NCI-H2107 treated with DMSO at 0.1 percent for 48 hours (cell line): Measurements from ENCODE around the gene CYP2B6.
"Not testable (repeated sequence)": the region's sequence is repeated elsewhere in the genome, so short reads cannot be mapped to it uniquely, and the experiment has no call there.

ENCODE experiments used
- DNase-seq: peaks from one replicate; lab custom pipeline; 2025; ENCODE audit not compliant: unreplicated experiment; lab: John Stamatoyannopoulos, UW

The CYP2B6 gene

DNA sequence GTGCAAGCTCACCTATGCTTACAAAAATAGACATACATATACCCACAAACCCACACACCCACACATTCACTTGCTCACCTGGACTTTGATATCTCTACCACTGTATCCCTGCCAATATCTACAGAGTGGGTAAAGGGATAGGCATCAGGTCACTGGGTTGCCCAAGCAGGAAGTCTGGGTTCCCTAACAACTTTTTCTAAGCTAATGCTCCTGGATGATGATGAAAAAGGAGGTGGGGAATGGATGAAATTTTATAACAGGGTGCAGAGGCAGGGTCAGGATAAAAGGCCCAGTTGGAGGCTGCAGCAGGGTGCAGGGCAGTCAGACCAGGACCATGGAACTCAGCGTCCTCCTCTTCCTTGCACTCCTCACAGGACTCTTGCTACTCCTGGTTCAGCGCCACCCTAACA, at the start of gene CYP2B6:
Gene CYP2B6 (plus strand): TSS at position 311 of the 410 bp plus-strand sequence. CDS start 24 bp downstream, at position 335.
- no peak for DNase-seq

DNA sequence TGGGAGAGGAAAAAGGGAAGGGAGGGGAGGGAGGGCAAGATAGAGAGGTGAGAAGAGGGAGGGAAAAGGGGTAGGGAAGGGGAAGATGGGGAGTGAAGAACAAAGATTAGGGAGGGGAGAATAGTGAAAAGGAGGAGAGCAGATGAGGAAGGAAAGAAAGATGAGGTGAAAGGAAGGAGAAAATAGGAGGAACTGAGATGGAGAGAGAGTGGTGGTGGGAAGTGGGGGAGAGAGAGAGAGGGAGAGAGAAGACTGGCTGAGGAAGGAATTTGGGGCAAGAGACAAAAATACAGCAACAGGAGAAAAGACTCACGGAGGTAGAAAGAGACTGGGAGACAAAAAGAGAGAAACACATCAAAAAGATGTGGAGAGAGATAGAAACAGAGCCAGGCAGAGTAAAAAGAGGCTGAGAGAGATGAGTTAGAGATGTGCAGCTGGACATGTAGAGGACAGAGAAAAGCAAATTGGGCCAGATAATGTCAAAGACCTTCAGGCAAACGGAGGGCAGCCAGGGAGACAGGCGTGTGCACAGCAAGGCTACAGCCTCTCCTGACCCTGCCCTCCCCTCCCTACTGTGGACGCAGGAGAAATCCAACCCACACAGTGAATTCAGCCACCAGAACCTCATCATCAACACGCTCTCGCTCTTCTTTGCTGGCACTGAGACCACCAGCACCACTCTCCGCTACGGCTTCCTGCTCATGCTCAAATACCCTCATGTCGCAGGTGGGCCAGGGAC, 49.4 kb upstream of the CYP2B6 start:
- no peak for DNase-seq

DNA sequence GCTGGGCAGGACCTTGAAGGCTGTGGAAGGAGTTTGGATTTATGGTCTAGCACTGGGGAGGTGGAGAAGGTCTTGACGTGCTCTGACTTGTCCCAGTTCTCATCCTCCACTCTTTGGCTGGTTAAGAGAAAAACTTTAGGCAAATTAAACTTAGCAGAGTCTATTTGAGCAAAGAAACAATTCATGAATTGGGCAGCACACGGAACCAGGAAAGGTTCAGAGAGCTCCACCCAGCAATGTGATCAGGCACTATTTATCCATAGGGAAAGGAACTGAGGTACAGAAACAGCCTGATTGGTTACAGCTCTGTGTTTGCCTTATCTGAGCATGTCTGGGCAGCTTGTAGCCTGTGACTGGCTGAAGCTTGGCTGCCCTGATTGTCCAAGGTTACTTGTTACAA, 45.4 kb upstream of the CYP2B6 start:
- DNase-seq: no peak

DNA sequence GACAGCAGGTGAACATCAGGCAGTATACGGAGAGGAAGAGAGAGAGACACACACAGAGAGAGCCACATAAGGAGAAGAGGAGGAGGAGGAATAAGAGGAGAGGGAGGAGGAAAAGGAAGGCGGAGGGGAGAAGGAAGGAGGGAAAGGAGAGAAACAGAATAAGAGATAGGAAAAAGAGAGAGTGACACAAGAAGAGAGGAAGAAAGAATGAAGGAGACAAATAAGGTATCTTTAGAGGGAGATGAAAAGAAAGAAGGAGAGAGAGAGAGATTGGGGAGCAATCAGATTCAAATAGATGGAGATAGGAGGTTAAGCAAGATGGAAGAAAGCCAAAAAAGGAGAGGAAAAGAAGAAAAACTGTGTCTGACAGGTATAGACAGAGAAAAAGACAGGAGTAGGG, 44.0 kb upstream of the CYP2B6 start:
- no peak for DNase-seq

DNA sequence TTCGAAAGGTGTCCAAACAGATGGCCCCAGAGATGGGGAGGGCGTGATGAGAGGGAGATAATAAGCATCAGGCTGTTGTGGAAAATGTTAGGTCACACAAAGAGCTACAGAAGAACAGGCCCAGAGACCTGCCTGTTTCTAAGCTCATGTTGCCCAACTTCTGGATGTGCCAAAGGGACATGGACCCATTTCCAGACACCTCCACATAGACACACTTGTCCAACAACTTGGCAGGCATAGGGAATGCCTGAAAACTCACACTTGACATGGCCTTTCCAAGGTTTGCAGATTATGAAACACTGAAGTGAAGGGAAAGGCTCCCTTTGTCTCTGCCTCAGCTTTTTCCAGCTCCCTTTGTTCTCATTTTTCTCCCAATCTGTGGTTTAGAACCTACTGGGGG, 43.5 kb upstream of the CYP2B6 start:
- DNase-seq: no peak

DNA sequence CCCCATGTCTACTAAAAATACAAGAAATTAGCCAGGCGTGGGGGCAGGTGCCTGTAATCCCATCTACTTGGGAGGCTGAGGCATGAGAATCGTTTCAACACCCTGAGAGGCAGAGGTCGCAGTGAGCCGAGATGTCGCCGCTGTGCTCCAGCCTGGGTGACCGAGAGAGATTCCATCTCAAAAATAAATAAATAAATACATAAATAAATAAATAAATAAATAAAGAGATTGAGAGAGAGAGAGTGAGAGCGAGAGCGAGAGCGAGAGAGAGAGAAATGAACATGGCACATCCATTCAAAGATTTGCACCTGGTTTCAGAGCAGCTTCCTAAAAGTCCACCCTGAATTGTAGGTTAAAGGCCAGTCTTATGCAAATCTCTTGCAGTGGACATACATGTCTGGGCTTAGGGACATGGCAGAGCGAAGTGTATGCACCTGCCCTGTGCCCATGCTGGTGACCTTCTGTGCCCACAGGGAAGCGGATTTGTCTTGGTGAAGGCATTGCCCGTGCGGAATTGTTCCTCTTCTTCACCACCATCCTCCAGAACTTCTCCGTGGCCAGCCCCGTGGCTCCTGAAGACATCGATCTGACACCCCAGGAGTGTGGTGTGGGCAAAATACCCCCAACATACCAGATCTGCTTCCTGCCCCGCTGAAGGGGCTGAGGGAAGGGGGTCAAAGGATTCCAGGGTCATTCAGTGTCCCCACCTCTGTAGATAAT, 42.3 kb upstream of the CYP2B6 start:
- DNase-seq: no peak

DNA sequence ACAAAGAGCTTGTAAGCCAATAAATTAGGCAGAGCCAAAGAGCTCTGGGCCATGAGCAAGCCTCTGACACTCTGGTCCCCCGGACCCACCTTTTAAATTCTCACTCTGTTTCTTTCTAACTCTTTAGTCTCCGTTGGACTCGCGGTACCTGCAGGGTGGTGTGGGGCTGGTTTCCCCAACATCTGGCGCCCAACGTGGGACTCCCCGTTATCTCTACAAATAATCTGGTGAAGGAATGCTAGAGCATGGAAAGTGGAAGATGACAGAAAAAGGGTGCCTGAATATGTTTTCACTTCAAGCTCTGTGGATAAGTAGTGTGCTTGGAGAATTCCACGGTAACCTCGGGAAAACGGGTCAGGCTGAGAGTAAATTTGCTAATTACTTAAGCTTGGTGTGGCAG, 36.5 kb upstream of the CYP2B6 start:
- no peak for DNase-seq

DNA sequence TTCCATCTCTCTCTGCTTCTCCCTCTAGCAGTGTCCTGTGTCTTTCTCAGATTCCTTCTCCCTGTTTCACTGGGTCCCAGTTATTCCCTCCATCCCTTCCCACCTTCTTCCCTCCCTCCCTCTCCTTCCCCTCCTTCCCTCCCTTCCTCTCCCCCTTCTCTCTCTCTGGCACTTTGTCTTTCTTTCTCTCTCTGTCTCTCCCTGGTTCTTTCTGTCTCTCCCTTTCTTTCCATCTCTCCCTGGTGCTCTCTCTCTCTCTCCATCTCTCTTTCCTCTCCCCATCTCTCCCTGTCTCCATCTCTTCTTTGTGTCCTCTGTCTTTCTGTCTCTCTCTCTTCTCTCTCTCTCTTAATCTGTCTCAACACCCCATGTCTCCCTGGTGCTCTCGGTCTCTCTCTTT, 31.7 kb upstream of the CYP2B6 start:
- no peak for DNase-seq

DNA sequence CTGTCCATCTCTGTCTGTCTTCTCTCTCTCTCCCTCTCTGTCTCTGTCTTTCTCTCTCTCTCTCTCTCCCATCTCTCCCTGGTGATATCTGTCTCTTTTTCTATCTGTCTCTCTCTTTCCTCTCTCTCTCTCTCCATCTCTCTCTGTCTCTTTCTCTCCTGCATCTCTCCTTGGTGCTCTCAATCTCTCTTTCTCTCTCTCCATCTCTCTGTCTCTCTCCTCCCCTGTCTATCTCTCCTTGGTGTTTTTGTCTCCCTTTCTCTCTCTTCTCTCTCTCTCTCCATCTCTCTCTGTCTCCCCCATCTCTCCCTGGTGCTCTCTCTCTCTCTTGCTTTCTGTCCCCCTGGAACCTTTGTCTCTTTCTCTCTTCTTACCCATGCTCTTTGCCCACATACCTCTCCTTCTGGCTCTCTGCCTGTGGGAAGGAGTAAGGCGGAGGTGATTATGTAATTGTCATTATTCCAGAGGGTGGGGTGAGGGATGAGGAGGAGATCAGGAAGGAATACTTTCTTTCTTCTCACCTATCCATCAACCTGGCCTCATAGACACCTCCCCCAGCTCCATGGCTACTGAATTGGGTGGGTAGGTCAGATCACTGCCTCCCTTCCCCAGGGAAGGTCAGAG, 30.9 kb upstream of the CYP2B6 start:
- no peak for DNase-seq

DNA sequence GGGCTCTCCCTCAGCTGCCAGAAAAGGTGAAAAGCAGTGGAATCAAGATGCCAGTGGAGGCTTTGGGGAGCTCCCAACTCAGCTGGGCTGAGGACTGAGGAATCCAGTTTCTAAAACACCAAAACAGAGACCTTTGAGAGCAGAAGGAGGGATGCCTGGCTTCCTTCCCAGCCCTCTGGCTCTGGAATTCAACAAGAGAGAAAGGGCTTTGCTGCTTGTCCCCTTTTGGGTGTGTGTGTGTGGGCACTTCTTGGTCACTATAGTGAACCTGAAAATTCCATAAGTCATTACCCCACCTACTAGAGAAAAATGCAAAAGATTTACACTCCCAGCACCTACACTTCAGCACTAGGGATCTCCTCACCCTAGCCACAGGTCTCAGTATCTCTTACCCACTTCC, 30.3 kb upstream of the CYP2B6 start:
- no peak for DNase-seq

DNA sequence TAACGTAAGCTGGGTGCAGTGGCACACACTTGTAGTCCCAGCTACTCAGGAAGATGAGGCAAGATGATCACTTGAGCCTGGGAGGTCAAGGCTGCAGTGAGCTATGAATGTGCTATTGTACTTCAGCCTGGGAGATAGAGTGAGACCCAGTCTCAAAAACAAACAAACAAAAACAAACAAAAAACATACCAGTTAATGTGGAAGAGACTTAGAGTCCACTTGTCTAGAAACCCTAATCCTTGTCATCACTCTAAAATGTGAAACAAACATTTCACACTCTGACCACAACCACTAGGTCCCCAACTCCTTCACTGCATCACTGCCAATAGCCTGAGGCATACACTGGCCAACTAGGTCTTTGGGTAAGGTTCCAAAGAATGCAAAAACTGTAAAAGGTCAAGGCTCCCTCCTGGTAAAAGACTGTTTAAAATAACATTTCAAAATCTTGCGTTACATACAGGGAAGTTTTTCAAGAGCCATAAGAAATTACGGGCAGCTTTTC, 28.6 kb upstream of the CYP2B6 start:
- no peak for DNase-seq

DNA sequence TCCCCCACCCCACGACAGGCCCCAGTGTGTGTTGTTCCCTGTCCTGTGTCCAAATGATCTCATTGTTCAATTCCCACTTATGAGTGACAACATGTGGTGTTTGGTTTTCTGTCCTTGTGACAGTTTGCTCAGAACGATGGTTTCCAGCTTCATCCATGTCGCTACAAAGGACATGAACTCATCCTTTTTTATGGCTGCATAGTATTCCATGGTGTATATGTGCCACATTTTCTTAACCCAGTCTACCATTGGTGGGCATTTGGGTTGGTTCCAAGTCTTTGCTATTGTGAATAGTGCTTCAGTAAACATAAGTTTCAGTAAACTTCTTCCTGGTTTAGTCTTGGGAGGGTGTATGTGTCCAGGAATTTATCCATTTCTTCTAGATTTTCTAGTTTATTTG, 26.7 kb upstream of the CYP2B6 start:
- DNase-seq: not testable (repeated sequence)

DNA sequence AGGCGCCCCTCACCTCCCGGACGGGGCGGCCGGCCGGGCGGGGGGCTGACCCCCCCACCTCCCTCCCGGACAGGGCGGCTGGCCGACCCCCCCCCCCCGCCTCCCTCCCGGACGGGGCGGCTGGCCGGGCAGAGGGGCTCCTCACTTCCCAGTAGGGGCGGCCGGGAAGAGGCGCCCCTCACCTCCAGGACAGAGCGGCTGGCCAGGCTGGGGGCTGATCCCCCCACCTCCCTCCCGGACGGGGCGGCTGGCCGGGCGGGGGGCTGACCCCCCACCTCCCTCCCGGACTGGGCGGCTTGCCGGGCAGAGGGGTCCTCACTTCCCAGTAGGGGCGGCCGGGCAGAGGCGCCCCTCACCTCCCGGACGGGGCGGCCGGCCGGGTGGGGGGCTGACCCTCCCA, 25.7 kb upstream of the CYP2B6 start:
- DNase-seq: not testable (repeated sequence)

DNA sequence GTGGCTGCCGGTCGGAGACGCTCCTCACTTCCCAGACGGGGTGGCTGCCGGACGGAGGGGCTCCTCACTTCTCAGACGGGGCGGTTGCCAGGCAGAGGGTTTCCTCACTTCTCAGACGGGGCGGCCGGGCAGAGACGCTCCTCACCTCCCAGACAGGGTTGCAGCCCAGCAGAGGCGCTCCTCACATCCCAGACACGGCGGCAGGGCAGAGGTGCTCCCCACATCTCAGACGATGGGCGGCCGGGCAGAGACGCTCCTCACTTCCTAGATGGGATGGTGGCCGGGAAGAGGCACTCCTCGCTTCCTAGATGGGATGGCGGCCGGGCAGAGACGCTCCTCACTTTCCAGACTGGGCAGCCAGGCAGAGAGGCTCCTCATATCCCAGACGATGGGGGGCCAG, 24.5 kb upstream of the CYP2B6 start:
- DNase-seq: not testable (repeated sequence)

DNA sequence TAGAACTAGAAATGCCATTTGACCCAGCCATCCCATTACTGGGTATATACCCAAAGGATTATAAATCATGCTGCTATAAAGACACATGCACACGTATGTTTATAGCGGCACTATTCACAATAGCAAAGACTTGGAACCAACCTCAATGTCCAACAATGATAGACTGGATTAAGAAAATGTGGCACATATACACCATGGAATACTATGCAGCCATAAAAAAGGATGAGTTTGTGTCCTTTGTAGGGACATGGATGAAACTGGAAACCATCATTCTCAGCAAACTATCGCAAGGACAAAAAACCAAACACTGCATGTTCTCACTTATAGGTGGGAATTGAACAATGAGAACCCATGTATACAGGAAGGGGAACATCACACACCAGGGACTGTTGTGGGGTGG, 23.0 kb upstream of the CYP2B6 start:
- not testable (repeated sequence) for DNase-seq

DNA sequence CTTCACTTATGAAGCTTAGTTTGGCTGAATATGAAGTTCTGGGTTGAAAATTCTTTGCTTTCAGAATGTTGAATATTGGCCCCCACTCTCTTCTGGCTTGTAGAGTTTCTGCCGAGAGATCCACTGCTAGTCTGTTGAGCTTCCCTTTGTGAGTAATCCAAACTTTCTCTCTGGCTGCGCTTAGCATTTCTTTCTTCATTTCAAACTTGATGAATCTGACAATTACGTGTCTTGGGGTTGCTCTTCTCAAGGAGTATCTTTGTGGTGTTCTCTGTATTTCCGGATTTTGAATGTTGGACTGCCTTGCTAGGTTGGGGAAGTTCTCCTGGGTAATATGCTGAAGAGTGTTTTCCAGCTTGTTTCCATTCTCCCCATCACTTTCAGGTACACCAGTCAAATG, 21.4 kb upstream of the CYP2B6 start:
- not testable (repeated sequence) for DNase-seq

DNA sequence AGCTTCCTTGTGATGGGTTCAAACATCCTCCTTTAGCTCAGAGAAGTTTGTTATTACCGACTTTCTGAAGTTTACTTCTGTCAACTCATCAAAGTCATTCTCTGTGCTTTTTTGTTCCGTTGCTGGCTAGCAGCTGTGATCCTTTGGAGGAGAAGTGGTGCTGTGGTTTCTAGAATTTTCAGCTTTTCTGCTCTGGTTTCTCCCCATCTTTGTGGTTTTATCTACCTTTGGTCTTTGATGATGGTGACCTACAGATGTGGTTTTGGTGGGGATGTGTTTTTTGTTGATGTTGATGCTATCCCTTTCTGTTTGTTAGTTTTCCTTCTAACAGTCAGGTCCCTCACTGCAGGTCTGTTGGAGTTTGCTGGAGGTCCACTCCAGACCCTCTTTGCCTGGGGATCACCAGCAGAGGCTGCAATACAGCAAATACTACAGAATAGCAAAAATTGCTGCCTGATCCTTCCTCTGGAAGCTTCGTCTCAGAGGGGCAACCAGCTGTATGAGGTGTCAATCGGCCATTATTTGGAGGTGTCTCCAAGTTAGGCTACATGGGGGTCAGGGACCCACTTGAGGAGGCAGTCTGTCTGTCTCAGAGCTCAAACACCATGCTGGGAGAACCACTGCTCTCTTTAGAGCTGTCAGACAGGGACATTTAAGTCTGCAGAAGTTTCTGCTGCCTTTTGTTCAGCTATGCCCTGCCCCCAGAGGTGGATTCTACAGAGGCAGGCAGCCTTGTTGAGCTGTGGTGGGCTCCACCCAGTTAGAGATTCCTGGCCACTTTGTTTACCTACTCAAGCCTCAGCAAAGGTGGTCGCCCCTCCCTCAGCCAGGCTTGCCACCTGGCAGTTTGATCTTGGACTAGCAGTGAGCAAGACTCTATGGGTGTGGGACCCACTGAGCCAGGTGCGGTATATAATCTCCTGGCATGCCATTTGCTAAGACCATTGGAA, 20.4 kb upstream of the CYP2B6 start:
- not testable (repeated sequence) for DNase-seq

DNA sequence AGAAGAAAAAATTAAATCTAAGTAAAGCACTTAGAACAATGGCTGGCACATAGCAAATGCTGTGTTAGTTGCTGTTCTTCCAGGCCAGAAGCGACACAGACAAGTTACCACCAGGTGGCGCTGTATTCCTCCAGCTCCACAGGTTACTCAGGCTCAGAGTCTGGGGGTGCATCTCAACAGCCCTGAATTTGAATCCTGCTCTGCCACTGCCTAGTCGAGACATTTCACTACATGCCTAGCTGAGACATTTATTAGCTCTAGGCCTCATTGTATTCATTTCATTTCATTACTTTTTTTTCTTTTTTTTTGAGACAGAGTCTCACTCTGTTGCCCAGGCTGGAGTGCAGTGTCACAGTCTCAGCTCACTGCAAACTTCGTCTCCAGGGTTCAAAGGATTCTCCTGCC, 16.4 kb upstream of the CYP2B6 start:
- peak; percentile 43 for DNase-seq

DNA sequence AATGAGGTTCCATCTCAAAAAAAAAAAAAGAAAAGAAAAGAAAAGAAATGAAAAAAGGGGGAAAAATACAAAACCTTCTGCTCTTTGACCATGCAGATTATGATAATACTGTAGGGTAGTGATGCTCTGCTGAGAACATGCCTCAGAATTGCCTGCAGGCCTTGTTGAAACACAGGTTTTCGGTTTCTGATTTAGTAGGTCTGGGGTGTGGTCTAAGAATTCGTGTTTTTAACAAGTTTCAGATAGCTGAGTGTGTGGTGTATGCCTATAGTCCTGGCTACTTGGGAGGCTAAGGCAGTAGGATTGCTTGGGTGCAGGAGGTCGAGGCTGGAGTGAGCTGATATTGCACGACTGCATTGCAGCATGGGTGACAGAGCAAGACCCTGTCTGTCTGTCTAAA, 14.9 kb upstream of the CYP2B6 start:
- DNase-seq: no peak

DNA sequence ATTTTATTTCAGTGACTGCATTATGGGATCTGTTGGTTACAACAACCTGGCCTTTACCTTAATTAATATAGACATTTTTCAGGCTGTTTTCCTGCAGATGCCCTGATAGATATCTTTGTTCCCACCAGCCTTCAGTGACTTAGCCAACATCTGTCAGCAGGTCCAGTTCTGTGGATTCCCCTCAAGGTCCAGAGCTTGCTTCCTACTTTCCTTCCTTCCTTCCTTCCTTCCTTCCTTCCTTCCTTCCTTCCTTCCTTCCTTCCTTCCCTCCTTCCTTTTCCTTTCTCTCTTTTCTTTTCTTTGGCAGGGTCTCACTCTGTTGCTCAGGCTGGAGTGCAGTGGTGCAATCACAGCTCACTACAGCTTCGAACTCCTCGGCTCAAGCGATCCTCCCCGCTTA, 14.4 kb upstream of the CYP2B6 start:
- DNase-seq: no peak

DNA sequence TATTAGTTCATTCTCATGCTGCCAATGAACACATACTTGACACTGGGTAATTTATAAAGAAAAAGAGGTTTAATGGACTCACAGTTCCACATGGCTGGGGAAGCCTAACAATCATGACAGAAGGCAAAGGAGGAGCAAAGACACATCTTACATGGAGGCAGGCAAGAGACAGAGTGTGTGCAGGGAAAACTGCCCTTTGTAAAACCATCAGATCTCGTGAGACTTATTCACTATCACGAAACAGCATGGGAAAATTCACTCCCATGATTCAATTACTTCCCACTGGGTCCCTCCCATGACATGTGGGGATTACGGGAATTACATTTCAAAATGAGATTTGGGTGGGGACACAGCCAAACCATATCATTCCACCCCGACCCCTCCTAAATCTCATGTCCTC, 11.3 kb upstream of the CYP2B6 start:
- not testable (repeated sequence) for DNase-seq
